Subcutaneous adipose tissue (tissue), 4 donors: Measurements from ENCODE around the gene CORO7. TPM values are rescaled to one million over a fixed set of nuclear protein-coding genes. Genes with fewer than 3 reads are reported as not detected.

Experiments
- total RNA-seq, 4 donors: library from RNA; depleted of rRNA; stranded (reverse); fragments of >200 nt; gene quantifications; one replicate each; pipeline ENCODE4 v1.1.0, GENCODE V29; 2016
- TF ChIP-seq, protein P1 (sequence below): fragments of 450-650 bp; IDR thresholded peaks from one replicate; pipeline ENCODE4 v1.5.1; 2016; ENCODE audit warnings: low read depth, mild to moderate bottlenecking, control low read depth, antibody characterized with exemption, moderate library complexity

The CORO7 gene
- total RNA-seq, 4 donors from 2014 or later, result 15.5 to 40.9 (median 24.7) TPM

DNA sequence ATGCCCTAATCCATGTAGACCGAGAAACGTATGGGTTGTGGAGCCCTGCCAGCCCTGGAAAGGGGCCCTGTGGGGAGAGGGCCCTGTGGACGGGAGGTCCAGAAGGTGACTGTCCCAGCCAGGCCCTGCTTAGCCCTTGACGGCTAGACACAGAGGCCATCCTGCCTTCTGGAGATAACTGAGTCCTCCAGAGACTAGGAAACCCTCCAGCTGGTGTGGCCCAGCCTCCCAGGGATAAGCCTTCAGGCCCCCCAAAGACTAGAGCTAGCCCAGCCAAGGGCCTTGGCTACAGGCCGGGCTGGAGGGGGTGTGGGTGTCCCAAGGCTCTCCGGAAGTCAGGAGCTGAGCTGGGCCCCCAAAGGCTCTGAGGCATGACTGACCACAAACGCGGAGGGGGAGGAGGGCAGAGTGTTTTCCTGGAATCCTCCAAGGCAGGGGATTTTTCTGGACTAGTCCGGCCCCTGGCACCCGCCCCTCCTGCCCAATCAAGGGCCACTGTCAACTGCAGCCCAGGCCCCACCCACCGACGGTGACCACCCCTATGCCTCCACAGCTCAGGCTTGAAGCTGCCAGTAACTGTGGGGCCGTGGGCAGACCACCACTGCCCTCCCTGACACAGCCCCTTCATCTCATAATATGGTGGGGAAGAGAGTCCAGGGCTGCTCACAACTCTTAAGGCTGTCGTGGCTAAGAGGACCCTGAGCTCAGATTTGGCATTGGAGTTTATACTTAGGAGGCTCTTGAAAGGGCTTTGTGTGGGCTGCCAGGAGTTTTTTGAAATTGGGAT is 45.6 kb downstream of the CORO7 start:
- TF ChIP-seq, protein P1, sequence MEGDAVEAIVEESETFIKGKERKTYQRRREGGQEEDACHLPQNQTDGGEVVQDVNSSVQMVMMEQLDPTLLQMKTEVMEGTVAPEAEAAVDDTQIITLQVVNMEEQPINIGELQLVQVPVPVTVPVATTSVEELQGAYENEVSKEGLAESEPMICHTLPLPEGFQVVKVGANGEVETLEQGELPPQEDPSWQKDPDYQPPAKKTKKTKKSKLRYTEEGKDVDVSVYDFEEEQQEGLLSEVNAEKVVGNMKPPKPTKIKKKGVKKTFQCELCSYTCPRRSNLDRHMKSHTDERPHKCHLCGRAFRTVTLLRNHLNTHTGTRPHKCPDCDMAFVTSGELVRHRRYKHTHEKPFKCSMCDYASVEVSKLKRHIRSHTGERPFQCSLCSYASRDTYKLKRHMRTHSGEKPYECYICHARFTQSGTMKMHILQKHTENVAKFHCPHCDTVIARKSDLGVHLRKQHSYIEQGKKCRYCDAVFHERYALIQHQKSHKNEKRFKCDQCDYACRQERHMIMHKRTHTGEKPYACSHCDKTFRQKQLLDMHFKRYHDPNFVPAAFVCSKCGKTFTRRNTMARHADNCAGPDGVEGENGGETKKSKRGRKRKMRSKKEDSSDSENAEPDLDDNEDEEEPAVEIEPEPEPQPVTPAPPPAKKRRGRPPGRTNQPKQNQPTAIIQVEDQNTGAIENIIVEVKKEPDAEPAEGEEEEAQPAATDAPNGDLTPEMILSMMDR, result no peak

DNA sequence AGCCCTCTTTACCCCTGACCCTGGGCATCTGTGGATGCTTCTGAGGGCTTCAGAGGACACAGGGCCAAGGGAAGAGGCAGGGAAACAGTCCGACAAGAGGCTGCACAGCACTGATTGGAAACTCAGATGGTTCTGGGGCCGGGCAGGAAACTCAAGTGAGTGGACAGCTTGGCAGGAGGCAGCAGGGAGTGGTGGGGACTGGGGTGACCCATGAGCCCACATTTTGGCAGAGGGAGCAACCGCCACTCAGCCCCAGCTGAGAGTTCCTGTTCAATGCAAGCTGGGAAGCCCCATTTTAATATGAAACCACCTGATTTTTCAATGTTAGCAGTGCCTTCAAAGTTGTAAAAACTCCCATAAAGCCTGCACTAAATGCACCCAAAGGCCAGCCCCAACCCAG is 46.2 kb downstream of the CORO7 start:
- TF ChIP-seq, protein P1, result no peak

DNA sequence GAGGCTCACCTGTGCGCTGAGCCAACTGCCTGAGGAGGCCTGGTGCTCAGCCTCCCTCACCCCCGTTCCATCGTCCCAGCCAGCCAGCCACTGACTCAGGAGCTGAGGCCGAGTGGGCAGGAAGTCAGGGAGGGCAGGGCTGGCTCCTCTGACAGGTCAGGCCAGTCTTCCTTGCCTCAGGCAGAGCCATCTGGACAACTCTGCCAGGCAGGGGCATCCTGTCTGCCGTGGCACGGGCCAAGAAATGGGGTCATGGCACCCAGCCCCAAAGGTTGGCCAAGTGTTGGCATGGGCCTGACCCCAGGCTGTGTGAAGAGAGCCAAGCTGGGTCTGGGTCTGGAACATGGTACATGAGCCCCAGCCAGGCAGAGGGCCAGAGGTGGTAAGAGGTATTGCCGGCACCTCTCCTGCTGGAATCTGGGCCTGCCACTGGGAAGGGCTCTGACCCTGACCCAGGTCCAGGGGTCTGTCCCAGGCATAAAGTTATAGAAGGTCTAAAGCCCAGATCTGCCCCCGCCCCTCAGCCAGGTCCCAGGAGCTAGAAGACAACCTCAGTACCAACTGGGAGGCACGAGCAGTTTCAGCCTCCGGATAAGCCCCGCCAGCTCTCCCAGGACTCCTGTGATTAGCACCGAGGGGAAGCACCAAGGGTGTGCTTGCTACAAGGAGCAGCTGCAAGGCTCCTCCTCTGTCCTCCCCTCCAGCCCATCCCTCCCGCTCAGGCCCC is 47.2 kb downstream of the CORO7 start:
- TF ChIP-seq, protein P1, result no peak

DNA sequence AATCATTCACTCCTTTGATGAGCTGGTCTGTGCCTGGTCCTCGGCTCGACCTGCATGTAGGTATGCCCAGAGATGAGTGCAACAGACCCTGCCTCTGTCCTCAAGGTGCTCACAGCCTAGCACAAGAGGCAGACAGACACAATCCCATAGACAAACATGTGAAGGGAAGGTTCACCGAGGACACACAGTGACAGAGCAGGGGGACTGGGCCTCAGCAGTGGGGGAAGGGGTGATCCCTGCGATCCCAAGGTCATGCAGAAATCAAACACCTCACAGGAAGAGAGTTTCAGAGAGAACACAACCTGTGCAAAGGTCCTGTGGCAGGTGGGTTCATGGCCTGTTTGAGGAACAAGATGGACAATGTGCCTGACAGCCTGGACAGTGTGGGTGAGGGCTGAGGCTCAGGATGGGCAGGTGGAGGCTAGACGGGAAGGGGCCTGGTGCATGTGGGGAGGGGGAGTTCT is 49.0 kb downstream of the CORO7 start:
- TF ChIP-seq, protein P1, result no peak

DNA sequence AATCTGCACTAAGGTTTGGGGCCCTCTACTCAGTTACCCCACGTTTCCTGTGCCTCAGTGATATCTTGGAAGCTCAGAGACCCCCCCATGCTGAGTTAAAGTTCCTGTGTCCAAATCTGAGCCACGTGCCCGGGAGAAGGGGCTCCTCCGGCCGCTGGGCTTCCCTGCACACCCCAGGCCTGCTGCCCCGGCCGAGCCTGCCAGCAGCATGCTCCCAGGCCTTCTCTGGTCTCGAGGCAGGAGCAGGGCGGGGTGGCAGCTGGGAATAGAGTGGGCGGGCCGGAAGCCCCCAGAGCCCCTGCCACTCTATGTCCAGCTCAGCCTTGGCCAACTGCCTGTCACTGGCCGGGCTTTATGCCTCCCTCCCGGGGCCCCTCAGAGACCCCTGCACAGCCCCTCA is 50.4 kb downstream of the CORO7 start:
- TF ChIP-seq, protein P1, result no peak

DNA sequence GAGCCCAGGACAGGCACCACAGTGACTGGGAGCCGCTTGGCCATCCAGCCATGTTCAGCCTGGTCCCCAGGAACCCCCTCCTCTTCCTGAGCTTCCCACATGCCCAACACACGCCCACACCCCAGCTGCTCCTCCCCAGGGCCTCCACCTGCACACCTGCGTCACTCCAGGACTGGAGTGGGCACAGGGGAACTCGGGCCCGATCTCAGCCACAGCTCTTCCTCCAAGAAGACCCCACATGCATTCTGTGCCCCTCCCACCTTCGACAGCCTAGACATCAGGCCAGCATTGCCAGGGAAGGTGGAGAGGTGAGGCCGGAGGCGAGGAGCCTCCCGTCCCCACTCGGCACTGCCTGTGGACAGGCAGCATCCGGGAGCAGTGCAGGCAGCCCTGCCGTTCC is 50.8 kb downstream of the CORO7 start:
- TF ChIP-seq, protein P1, result no peak

DNA sequence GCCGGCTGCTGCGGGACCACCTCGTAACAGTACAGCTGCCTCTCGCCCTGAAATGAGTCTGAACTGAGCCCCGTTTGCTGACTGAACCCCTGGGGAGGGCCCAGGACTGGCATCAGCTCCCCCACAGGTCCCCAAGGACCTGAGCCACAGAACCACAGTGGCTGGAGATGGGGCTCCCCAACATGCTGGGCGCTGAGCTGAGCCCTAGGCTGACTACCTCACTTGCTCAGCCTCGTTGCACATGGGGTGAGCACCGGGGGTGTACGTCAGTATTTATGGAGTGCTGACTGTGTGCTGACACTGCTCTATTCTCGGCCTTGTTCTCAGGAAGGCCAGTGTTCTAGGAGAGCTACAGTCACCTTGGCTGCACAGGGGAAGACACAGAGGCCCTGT is 51.4 kb downstream of the CORO7 start:
- TF ChIP-seq, protein P1, result no peak
